ENCODE measurements around the gene IGSF23.

DNA sequence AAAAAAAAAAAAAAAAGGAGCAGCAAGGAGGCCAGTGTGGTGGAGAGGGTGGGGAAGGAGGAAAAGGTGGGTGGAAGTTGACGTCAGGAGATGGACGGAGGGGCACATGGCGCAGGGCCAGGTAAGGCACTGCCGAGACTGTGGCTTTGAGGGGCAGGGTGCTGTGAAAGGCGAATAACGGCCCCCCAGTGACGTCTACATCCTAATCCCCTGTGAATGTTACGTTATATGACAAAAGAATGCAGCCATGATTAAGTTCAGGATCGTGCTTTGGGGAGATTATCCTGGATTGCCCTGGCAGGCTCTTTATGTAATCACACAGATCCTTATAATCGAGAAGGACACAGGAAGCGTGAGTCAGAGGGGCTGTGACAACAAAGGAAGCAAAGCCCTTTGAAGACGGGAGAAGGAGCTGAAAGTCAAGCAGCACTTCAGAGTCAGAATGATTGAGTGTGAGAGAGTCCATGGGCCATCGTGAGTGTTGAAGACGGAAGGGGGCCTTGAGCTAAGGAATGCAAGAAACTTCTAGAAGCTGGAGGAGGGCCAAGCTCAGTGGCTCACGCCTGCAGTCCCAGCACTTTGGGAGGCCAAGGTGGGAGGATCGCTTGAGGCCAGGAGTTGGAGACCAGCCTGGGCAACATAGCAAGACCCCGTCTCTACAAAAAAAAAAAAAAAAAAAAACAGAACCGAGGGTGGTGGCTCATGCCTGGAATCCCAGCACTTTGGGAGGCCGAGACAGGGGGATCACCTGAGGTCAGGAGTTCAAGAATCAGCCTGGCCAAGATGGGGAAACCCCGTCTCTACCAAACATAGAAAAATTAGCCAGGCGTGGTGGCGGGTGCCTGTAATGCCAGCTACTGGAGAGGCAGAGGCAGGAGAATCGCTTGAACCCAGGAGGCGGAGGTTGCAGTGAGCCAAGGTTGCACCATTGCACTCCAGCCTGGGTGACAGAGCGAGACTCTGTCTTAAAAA, 71.8 kb downstream of the IGSF23 start:
- TF ChIP-seq, protein P1, sequence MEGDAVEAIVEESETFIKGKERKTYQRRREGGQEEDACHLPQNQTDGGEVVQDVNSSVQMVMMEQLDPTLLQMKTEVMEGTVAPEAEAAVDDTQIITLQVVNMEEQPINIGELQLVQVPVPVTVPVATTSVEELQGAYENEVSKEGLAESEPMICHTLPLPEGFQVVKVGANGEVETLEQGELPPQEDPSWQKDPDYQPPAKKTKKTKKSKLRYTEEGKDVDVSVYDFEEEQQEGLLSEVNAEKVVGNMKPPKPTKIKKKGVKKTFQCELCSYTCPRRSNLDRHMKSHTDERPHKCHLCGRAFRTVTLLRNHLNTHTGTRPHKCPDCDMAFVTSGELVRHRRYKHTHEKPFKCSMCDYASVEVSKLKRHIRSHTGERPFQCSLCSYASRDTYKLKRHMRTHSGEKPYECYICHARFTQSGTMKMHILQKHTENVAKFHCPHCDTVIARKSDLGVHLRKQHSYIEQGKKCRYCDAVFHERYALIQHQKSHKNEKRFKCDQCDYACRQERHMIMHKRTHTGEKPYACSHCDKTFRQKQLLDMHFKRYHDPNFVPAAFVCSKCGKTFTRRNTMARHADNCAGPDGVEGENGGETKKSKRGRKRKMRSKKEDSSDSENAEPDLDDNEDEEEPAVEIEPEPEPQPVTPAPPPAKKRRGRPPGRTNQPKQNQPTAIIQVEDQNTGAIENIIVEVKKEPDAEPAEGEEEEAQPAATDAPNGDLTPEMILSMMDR (conservative IDR thresholded peaks at IDR 0.05), result no peak
- no peak for TF ChIP-seq EZH2 (IDR thresholded peaks at IDR 0.05; ENCODE audit: low read depth)
